Measurements from ENCODE around the gene CCT7. TPM values are rescaled to one million over a fixed set of nuclear protein-coding genes. Genes with fewer than 3 reads are reported as not detected.
"Not testable (repeated sequence)": the region's sequence is repeated elsewhere in the genome, so short reads cannot be mapped to it uniquely, and the experiment has no call there.

CCT7 gene
- 249 and 256 TPM in 2 replicates for total RNA-seq
- long read RNA-seq, transcript CCT7-201 (12 exons, 1,916 nt): major isoform, 1,701 of 1,796 reads
- long read RNA-seq, partial matches to known transcripts: 32 of 1,796 reads
- long read RNA-seq, other reads (novel, unspliced or antisense): 60 of 1,796 reads

GRCh38 chr2:73233932-73234832 lies at the start of gene CCT7:
Gene CCT7 (plus strand): TSS chr2:73234308. CDS start chr2:73234379, 71 bp downstream.
- H3K27ac Mint-ChIP-seq: peak within 1 kb of the TSS; percentile 98
- peak; percentile 57 for DNase-seq (ENCODE audit: low spot score, unreplicated experiment)
- H3K27me3 Mint-ChIP-seq: no peaks in the 10 kb centered on the region
- no peaks in the 10 kb centered on the region for H3K9me3 Mint-ChIP-seq (ENCODE audit: low read depth)
- peak within 1 kb of the TSS; percentile 94 for H3K4me3 Mint-ChIP-seq (ENCODE audit: low read depth)
- H3K36me3 Mint-ChIP-seq (ENCODE audit: insufficient read depth): peaks cover 2% of the 10 kb centered on the region
- H3K4me1 Mint-ChIP-seq (ENCODE audit: low read depth): peaks cover 12% of the 10 kb centered on the region
- no peak for TF ChIP-seq CTCF (IDR thresholded peaks at IDR 0.05; ENCODE audit: unreplicated experiment)

- TF ChIP-seq CTCF (IDR thresholded peaks at IDR 0.05; ENCODE audit: unreplicated experiment): no peak
- H3K36me3 Mint-ChIP-seq (ENCODE audit: insufficient read depth): no peaks in the 10 kb centered on the region
- H3K4me1 Mint-ChIP-seq (ENCODE audit: low read depth): peaks cover 7% of the 10 kb centered on the region
- no peak for DNase-seq (ENCODE audit: low spot score, unreplicated experiment)
- H3K27me3 Mint-ChIP-seq: peaks cover 15% of the 10 kb centered on the region
- H3K9me3 Mint-ChIP-seq (ENCODE audit: low read depth): no peaks in the 10 kb centered on the region
- H3K4me3 Mint-ChIP-seq (ENCODE audit: low read depth): no peak overlapping the region
- no peak overlapping the region for H3K27ac Mint-ChIP-seq
Measured at GRCh38 chr2:73185965-73186364, 48.1 kb upstream of the CCT7 start.

- H3K27ac Mint-ChIP-seq: peak overlapping the region; percentile 62
- TF ChIP-seq CTCF (IDR thresholded peaks at IDR 0.05; ENCODE audit: unreplicated experiment): no peak
- H3K27me3 Mint-ChIP-seq: peaks cover 9% of the 10 kb centered on the region
Measured at GRCh38 chr2:73187549-73187948, 46.6 kb upstream of the CCT7 start.

GRCh38 chr2:73197579-73197978 lies 36.5 kb upstream of the CCT7 start:
- Mint-ChIP-seq H3K4me1 (ENCODE audit: low read depth) (peaks cover 5% of the 10 kb centered on the region), H3K9me3 (ENCODE audit: low read depth) (no peaks in the 10 kb centered on the region), H3K36me3 (ENCODE audit: insufficient read depth) (no peaks in the 10 kb centered on the region), H3K27ac (no peak overlapping the region), H3K27me3 (peaks cover 20% of the 10 kb centered on the region), H3K4me3 (ENCODE audit: low read depth) (no peak overlapping the region)
- TF ChIP-seq CTCF (IDR thresholded peaks at IDR 0.05; ENCODE audit: unreplicated experiment): no peak
- no peak for DNase-seq (ENCODE audit: low spot score, unreplicated experiment)

More at GRCh38 chr2:73187549-73187948, 46.6 kb upstream of the CCT7 start:
- Mint-ChIP-seq H3K4me3 (ENCODE audit: low read depth) (no peak overlapping the region), H3K4me1 (ENCODE audit: low read depth) (peaks cover 17% of the 10 kb centered on the region), H3K36me3 (ENCODE audit: insufficient read depth) (no peaks in the 10 kb centered on the region), H3K9me3 (ENCODE audit: low read depth) (no peaks in the 10 kb centered on the region)
- DNase-seq (ENCODE audit: low spot score, unreplicated experiment): no peak

GRCh38 chr2:73200281-73200680 lies 33.8 kb upstream of the CCT7 start:
- not testable (repeated sequence) for H3K4me1 Mint-ChIP-seq (ENCODE audit: low read depth); H3K4me3 Mint-ChIP-seq (ENCODE audit: low read depth)
- peaks cover 37% of the 10 kb centered on the region for H3K27me3 Mint-ChIP-seq

More at GRCh38 chr2:73200281-73200680, 33.8 kb upstream of the CCT7 start:
- not testable (repeated sequence) for H3K36me3 Mint-ChIP-seq (ENCODE audit: insufficient read depth); H3K9me3 Mint-ChIP-seq (ENCODE audit: low read depth); H3K27ac Mint-ChIP-seq; DNase-seq (ENCODE audit: low spot score, unreplicated experiment)
